GM13977 (cell line): ENCODE measurements around the gene GNAQ.

ENCODE experiments used
- DNase-seq: peaks from one replicate; pipeline ENCODE4 v3.0.0; 2012; ENCODE audit warnings: low spot score
- CTCF ChIP-seq: IDR thresholded peaks from 2 replicates; pipeline ENCODE4 v1.5.1; 2012; ENCODE audit warnings: mild to moderate bottlenecking, control low read depth; ENCODE audit not compliant: insufficient read depth; ENCODE audit errors: extremely low read depth, missing control alignments
- in situ Hi-C: fragments of 300-500 bp; cut with MboI; formaldehyde crosslinking; loops from one replicate; pipeline ENCODE4 v1.12.0; 2022; ENCODE audit warnings: low sequenced_read_pairs, low pct_unique_long_range_greater_than_20kb, mixed read lengths, inconsistent platforms; ENCODE audit not compliant: unreplicated experiment

GNAQ gene

DNA sequence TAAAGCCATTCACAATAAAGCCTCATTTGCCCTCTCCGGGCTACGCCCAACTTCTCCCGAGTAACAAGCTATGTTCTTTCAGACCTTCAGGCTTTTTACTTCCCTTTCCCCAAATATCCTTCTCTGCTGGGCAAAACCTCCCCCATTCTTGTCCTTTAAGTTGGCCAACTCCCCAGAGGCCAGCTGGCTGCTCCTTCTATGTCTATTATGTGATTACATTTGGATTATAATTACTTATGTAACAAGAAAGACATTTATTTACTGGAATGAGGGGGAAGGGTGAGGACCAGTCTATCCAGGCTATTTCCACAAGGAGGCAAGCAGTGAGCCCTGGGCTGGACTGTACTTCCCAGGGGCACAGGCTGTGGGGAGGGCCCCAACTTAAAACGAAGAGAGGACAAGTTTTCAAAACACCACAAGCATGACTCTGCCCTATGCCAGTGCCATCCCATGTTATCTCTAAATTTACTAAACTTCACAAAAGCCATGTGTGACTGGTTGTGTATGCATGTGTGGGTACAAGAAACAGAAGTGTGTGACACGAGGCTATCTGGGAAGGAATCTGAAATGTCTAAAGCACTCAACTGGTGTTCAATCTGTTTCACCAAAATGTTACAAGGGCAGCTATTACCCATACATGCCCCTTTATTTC is 84.5 kb downstream of the GNAQ start:
- in situ Hi-C loops, result no loop called here
- no peak for TF ChIP-seq CTCF
- DNase-seq, result no peak

GRCh38 chr9:77946296-77946695 is 85.3 kb downstream of the GNAQ start:
- in situ Hi-C loops, result no loop called here
- no peak for TF ChIP-seq CTCF
- no peak for DNase-seq

DNA sequence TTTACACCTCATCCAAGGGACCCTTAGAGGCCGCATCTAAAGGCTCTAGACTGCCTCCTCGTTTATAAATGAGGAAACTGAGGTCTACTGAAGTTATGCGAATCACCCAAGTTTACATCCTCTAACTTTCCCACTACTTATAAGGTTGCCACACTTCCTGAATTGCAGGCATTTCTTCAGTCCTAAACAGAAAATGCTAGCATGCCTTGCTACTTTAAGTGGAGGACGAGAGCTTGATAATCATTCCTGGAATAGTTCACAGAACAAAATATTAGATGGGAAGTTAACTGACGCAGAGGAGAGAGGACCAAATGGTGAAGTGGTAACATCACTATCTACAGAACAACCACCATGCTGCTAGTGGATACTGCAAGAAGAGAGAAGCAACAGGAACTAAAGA is 85.8 kb downstream of the GNAQ start:
- TF ChIP-seq CTCF, result no peak
- in situ Hi-C loops, result no loop called here
- no peak for DNase-seq

DNA sequence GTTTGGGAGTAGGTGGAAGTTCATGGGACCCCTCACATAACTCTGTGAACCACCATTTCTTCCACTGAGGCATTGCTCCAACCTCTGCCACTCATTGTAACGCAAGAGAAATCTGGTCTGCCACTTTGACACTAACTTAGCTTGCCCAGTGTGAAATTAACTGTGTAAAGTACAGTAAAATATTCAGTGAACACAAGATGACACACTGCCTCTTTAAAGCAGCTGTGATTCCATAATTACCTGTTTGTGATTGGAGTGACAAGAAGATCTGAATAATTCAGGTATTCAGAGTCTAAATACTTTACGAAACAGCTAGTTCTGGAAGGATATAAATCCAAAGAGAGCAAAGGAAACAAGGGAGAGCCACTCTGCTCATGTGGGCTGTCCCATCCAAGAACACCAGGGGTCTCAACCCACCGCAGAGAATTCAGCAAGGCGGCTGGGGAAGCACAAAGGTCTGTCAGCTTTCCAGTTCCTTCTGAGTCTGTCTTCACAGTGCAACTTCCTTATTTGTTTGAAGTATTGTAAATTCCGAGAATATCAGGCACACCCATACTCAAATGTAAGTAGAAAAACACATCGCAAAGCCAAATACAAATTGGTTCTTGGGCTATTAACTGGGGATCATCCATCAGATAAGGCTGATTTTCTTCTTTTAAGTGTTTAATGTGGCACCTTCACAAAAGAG is 86.9 kb downstream of the GNAQ start:
- no peak for TF ChIP-seq CTCF
- in situ Hi-C loops, result no loop called here
- DNase-seq, result no peak

DNA sequence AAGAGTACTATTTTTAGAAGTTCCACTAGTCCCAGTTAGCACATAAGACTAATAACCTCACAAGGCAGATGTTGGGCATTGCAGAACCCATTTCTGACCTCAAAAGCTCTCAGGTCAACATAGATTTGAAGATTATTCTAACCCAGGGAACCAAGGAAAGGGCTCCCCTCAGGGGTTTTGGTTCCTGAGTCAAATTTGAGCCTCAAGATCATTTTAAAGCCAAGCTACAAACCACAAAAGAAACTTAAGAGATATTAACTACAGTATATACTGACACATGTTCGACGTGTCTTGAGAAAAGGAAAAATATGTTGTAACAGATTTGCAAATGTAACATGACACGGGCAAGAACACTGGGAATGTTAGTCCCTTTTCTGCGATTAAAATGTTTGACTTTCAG is 88.6 kb downstream of the GNAQ start:
- no peak for DNase-seq
- TF ChIP-seq CTCF, result no peak
- in situ Hi-C loops, result no loop called here

DNA sequence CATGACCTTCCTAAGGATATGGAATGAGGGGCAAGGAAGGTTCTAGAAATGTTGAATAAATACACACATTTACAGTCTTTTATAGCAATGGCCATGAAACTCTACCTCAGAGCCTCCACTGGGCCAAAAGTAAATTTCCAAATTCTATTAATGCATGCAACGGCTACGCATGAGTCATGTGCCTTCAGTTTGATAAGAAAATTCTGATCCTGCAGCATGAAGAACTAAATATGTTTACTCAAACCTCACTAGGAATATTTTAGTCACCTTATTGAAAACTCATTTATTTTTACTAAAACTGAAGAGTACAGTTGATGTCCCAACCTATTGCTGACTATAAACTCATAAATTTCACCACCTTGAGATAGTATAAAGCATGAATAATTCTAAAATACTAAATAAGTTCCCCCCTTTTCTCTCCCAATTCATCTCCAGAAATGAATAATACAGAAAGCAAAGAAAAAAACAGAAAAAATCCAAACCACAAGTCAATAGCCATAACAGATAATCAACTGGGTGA is 92.4 kb downstream of the GNAQ start:
- in situ Hi-C loops, result no loop called here
- DNase-seq, result no peak
- TF ChIP-seq CTCF, result no peak
